ENCODE results near the gene LTN1.

Gene LTN1

DNA sequence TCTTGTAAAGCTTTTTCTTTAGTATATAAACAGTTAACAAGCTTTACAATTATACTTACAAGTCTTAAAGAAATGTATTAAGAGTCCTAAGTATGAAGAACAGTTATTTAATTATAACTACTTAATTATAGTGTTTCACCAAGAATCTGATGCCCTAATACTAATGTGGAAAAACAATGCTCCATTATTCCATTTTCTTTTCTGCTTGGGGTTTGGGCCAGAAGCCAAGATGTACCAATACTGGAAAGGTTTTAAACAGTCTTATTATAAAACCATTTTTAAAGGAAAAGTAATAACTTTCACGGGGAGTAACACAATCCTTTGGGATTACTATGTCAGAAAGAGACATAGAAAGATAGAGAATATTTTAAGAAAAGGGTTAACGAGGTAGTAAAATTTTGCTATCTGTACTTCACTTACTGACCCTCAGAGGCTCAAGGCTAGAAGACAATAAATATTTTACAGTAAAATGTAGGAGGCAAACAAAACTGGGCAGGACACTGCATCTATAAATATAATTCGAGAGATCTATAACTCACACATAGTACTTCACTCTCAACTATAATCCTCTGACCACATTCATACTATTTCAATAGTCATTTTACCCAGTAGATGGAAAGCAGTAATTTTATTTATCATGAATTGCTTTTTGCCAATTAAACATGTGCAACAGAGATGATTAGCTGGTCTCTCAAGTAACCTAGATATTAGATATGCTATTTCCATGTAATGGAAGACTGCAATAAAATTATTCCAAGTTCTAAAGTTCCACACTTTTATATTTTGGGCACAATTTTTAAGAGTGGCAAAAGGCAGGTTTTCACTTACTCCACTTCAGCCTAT, 63.9 kb downstream of the LTN1 start:
- TF ChIP-seq, protein P1, sequence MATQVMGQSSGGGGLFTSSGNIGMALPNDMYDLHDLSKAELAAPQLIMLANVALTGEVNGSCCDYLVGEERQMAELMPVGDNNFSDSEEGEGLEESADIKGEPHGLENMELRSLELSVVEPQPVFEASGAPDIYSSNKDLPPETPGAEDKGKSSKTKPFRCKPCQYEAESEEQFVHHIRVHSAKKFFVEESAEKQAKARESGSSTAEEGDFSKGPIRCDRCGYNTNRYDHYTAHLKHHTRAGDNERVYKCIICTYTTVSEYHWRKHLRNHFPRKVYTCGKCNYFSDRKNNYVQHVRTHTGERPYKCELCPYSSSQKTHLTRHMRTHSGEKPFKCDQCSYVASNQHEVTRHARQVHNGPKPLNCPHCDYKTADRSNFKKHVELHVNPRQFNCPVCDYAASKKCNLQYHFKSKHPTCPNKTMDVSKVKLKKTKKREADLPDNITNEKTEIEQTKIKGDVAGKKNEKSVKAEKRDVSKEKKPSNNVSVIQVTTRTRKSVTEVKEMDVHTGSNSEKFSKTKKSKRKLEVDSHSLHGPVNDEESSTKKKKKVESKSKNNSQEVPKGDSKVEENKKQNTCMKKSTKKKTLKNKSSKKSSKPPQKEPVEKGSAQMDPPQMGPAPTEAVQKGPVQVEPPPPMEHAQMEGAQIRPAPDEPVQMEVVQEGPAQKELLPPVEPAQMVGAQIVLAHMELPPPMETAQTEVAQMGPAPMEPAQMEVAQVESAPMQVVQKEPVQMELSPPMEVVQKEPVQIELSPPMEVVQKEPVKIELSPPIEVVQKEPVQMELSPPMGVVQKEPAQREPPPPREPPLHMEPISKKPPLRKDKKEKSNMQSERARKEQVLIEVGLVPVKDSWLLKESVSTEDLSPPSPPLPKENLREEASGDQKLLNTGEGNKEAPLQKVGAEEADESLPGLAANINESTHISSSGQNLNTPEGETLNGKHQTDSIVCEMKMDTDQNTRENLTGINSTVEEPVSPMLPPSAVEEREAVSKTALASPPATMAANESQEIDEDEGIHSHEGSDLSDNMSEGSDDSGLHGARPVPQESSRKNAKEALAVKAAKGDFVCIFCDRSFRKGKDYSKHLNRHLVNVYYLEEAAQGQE (IDR thresholded peaks at IDR 0.05; ENCODE audit: insufficient read depth in 1 of 2, low read depth in 2 of 2, low read length in 2 of 2), result no peak
- TF ChIP-seq FOXP2 (optimal IDR thresholded peaks at IDR 0.05; ENCODE audit: borderline replicate concordance, extremely low read depth, extremely low read length, insufficient read depth), result no peak
- no peak for TF ChIP-seq TAF1 (IDR thresholded peaks at IDR 0.05; ENCODE audit: borderline replicate concordance, insufficient read depth, low read length)
- TF ChIP-seq POLR2AphosphoS5 (IDR thresholded peaks at IDR 0.05; ENCODE audit: low read depth, low read length), result no peak
- TF ChIP-seq SIN3A (IDR thresholded peaks at IDR 0.05; ENCODE audit: borderline replicate concordance, insufficient read depth, low read length), result no peak

GRCh38 chr21:28927130-28927529, 65.5 kb downstream of the LTN1 start:
- TF ChIP-seq FOXP2 (optimal IDR thresholded peaks at IDR 0.05; ENCODE audit: borderline replicate concordance, extremely low read depth, extremely low read length, insufficient read depth) (no peak), TAF1 (IDR thresholded peaks at IDR 0.05; ENCODE audit: borderline replicate concordance, insufficient read depth, low read length) (no peak), POLR2AphosphoS5 (IDR thresholded peaks at IDR 0.05; ENCODE audit: low read depth, low read length) (no peak), SIN3A (IDR thresholded peaks at IDR 0.05; ENCODE audit: borderline replicate concordance, insufficient read depth, low read length) (no peak)
- TF ChIP-seq, protein P1 (IDR thresholded peaks at IDR 0.05; ENCODE audit: insufficient read depth in 1 of 2, low read depth in 2 of 2, low read length in 2 of 2), result no peak

DNA sequence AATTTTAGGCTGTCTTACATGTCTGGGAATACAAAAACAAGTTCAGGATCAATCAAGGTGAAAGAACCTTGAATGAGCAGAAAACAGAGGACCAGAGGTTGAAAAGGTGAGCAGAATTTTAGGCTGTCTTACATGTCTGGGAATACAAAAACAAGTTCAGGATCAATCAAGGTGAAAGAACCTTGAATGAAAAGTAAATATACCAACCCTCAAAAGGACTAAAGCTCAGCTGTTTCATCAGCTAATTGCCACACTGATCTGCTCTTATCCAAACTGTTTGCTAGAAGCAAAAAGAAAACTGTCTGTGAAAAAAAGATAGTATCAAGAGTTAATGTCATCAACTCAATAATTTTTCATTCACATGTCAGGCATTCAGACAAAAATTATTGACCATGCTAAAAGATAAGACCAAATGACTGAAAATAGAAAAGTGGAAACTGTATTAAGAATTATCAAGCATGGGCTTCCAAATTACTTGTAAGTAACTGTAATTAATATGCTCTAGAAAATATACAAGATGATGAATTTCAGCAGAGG, 69.2 kb downstream of the LTN1 start:
- TF ChIP-seq SIN3A (IDR thresholded peaks at IDR 0.05; ENCODE audit: borderline replicate concordance, insufficient read depth, low read length), result no peak
- TF ChIP-seq, protein P1 (IDR thresholded peaks at IDR 0.05; ENCODE audit: insufficient read depth in 1 of 2, low read depth in 2 of 2, low read length in 2 of 2), result no peak
- no peak for TF ChIP-seq FOXP2 (optimal IDR thresholded peaks at IDR 0.05; ENCODE audit: borderline replicate concordance, extremely low read depth, extremely low read length, insufficient read depth)
- TF ChIP-seq TAF1 (IDR thresholded peaks at IDR 0.05; ENCODE audit: borderline replicate concordance, insufficient read depth, low read length), result no peak
- TF ChIP-seq POLR2AphosphoS5 (IDR thresholded peaks at IDR 0.05; ENCODE audit: low read depth, low read length), result no peak

- TF ChIP-seq FOXP2 (optimal IDR thresholded peaks at IDR 0.05; ENCODE audit: borderline replicate concordance, extremely low read depth, extremely low read length, insufficient read depth), result no peak
- TF ChIP-seq POLR2AphosphoS5 (IDR thresholded peaks at IDR 0.05; ENCODE audit: low read depth, low read length), result no peak
- TF ChIP-seq, protein P1 (IDR thresholded peaks at IDR 0.05; ENCODE audit: insufficient read depth in 1 of 2, low read depth in 2 of 2, low read length in 2 of 2), result no peak
- TF ChIP-seq SIN3A (IDR thresholded peaks at IDR 0.05; ENCODE audit: borderline replicate concordance, insufficient read depth, low read length), result no peak
- no peak for TF ChIP-seq TAF1 (IDR thresholded peaks at IDR 0.05; ENCODE audit: borderline replicate concordance, insufficient read depth, low read length)
Observed at GRCh38 chr21:28922368-28922767, 70.3 kb downstream of the LTN1 start.

Data from PFSK-1 (cell line).